Neural cell (in vitro differentiated cells): ENCODE data around the gene CEP170B.

Experiments used
- CTCF ChIP-seq: fragments of 450-650 bp; IDR thresholded peaks from 2 replicates; pipeline ENCODE4 v1.5.1; 2014; ENCODE audit warnings: antibody characterized with exemption, mild to moderate bottlenecking, moderate library complexity; ENCODE audit not compliant: poor library complexity, severe bottlenecking
- EP300 ChIP-seq: fragments of 450-650 bp; conservative IDR thresholded peaks from 2 replicates; pipeline ENCODE4 v1.6.1; 2014; ENCODE audit warnings: antibody characterized with exemption, mild to moderate bottlenecking, moderate library complexity; ENCODE audit not compliant: poor library complexity, severe bottlenecking

- no peak for TF ChIP-seq EP300
- TF ChIP-seq CTCF: no peak
These were observed 65.6 kb downstream of the CEP170B start for GRCh38 chr14:104930526-104931303.
